Measurements from ENCODE around the gene PIGK.

DNA sequence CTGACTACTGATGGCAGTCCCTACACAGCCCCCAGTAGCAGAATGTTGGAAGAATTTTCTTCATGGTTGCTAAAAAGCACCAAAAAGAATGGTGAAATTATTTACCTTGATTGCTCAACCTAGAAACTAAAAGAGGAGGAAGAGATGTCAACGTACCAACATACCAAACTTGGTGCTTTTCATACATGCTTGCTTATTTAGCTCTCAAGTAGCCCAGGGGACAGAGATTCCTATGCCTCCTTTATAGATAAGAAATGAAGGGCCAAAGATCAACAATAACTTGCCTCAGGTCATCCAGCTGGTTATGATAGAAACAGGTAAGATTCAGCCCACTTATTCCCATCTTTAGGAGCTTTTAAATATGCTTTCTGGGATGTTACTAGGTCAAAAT lies 170.6 kb downstream of the PIGK start:
- TF ChIP-seq, protein P1, sequence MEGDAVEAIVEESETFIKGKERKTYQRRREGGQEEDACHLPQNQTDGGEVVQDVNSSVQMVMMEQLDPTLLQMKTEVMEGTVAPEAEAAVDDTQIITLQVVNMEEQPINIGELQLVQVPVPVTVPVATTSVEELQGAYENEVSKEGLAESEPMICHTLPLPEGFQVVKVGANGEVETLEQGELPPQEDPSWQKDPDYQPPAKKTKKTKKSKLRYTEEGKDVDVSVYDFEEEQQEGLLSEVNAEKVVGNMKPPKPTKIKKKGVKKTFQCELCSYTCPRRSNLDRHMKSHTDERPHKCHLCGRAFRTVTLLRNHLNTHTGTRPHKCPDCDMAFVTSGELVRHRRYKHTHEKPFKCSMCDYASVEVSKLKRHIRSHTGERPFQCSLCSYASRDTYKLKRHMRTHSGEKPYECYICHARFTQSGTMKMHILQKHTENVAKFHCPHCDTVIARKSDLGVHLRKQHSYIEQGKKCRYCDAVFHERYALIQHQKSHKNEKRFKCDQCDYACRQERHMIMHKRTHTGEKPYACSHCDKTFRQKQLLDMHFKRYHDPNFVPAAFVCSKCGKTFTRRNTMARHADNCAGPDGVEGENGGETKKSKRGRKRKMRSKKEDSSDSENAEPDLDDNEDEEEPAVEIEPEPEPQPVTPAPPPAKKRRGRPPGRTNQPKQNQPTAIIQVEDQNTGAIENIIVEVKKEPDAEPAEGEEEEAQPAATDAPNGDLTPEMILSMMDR (IDR thresholded peaks at IDR 0.05): no peak
- no peak for TF ChIP-seq ZFX (IDR thresholded peaks at IDR 0.05; ENCODE audit: borderline replicate concordance)

Data from 22Rv1 (cell line).